GM21390 (cell line): ENCODE measurements around the gene MMP21.

Source experiments
- ATAC-seq: cut with Tn5 transposase; IDR thresholded peaks from one replicate; pipeline ENCODE4 v1.9.1; 2021; ENCODE audit not compliant: unreplicated experiment

Gene MMP21, protein sequence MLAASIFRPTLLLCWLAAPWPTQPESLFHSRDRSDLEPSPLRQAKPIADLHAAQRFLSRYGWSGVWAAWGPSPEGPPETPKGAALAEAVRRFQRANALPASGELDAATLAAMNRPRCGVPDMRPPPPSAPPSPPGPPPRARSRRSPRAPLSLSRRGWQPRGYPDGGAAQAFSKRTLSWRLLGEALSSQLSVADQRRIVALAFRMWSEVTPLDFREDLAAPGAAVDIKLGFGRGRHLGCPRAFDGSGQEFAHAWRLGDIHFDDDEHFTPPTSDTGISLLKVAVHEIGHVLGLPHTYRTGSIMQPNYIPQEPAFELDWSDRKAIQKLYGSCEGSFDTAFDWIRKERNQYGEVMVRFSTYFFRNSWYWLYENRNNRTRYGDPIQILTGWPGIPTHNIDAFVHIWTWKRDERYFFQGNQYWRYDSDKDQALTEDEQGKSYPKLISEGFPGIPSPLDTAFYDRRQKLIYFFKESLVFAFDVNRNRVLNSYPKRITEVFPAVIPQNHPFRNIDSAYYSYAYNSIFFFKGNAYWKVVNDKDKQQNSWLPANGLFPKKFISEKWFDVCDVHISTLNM

DNA sequence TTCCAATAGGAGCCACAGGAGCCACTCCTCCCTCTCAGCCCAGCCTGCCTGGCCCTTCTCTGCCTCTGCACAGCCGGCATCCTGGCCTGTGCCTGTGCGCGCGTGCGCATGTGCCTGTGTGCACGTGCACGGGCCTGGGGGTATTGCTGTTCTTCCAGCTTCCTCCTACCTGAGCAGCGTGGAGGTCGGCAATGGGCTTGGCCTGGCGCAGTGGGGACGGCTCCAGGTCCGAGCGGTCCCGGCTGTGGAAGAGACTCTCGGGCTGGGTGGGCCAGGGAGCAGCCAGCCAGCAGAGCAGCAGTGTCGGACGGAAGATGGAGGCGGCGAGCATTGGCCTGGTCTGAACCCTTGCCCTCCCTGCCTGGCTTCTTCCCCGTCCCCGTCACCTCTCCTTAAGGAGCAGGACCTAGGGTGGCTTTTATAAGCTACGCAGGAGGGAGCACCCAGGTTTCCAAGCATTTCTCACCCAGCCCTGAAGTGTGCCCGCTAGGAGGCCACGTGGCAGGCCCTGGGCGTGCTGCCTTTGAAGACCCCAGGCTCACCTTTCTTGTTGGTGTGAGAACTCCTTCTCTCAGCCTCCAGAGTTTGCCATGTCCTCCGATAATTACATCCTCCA, at the start of gene MMP21:
Gene MMP21, minus strand, starts transcription at position 331 of the 616 bp plus-strand sequence. Its CDS starts 0 bp downstream, at position 331.
- no peak for ATAC-seq

GRCh38 chr10:125824736-125825135, 49.1 kb upstream of the MMP21 start:
- no peak for ATAC-seq

DNA sequence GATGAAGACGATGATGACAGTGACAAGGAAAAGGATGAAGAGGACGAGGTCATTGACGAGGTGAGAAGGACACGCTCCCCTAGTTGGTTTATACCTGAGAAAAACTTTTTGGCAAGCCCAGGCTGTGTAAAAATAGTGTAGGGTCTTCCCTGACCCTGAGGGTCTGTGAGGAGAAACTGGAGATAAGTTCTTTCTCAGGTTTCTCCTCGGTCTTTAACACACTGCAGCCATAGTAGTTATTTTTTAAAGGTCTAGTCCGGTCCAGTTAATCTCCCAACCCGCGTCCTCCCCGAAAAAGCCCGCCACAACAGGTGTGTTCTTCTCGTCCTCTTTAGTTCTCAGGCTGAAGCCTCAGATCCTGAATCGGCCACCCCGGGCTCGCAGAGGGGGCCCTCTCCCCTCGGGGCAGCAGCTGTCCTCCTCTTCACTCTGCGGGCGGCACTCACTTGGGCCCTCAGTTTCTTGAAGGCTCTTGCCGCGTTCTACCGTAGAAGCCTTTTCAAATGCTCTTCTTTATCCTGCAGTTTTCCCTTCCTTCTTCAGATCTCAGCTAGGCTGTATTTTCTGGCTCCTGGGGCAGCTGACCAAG, 48.1 kb upstream of the MMP21 start:
- ATAC-seq, result peak; percentile 1

- peak; percentile 72 for ATAC-seq
Observed at GRCh38 chr10:125822878-125823662, 47.4 kb upstream of the MMP21 start, which contains the start of the genes BCCIP and UROS. BCCIP (plus strand) TSS chr10:125823546; CDS start chr10:125823558, 12 bp downstream. UROS (minus strand) TSS chr10:125823258; CDS start chr10:125816499, 6,759 bp downstream.

DNA sequence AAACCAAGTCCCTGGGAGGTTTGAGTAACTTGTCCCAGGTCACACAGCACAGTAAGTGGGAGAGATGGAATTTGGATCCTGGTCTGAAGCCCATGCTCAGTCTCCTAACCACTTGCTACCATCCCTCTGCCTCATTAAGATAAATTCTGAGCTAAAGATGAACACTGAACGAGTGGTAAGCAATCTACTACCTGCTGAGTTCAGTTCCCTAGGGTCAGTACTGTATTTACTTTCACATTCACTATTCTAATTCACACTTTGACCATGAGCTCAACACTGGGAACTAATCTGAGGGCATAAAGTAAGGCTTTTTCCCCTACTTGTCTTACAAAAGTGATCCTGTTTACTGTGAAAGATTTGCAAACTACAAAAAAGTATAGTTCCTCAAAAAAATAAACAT, 45.1 kb upstream of the MMP21 start:
- ATAC-seq, result peak; percentile 56

- ATAC-seq, result no peak
Observed at GRCh38 chr10:125817337-125817946, 41.8 kb upstream of the MMP21 start.

GRCh38 chr10:125816548-125816947, 40.9 kb upstream of the MMP21 start:
- ATAC-seq, result no peak

DNA sequence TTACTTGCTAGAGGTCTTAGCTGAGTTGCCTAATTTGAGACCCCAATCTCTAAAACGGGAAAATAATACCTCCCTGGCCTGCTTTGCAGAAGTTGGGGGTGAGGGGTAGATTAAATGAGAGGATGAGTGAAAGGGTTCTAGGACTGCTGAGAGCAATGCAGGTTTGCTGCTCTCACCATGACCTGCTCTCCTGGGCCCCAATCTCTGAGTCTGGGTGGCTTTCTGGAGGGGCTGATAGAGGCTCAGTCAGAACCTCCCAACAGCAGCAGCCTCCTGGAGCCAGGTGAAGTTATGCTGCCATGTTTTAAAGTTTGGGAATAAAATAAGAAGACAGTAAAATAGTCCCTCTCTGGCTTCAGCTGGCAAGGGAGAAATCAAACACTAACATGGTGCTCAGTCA, 40.1 kb upstream of the MMP21 start:
- ATAC-seq, result no peak

DNA sequence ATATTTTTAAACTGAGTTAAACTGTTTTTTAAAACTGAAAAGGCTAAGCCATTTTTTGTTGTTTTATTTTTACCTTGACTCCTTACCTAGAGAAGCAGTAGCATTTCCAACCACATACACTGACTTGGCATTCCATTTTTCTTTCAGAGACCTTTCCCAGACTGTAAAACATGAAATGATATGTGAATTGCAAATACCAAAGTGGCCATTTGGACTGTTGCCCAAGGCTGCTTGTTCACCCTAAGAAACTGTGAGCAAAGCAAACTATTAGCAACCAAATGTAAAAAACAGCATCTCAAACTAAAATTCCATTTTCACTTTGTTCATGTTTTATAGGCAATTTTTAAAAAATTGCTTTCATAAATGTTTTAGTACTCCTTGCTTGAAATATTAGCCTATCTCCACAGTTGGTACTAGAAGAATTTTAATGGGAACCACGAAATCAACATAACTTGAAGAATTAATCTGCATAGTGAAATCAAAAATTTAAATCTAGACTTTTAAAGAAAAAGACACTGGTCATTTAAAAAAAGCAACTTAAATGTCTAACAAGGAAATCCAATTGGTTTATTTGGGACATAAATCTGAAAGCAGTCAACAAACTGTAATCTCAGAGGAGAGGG, 36.6 kb upstream of the MMP21 start:
- no peak for ATAC-seq

DNA sequence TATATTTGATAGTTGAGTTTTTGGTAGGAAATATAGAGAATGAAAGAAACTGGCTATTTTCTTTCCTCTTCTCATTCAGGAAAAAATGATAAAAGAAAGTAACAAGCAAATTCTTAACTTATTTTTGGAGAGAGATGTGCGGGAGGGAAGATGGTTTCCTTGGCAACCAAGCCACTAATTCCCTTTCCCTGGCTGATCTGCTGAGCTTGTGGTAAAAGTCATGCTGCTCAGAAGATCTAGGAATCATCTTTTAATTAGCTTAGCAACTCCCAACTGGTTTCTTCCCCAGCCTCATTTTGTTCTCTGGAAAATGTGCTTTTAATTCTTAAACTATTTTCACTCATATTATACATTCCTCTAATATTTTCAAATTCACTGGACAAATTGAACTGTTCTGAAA, 35.6 kb upstream of the MMP21 start:
- no peak for ATAC-seq

- no peak for ATAC-seq
Observed at GRCh38 chr10:125808047-125808446, 32.4 kb upstream of the MMP21 start.

DNA sequence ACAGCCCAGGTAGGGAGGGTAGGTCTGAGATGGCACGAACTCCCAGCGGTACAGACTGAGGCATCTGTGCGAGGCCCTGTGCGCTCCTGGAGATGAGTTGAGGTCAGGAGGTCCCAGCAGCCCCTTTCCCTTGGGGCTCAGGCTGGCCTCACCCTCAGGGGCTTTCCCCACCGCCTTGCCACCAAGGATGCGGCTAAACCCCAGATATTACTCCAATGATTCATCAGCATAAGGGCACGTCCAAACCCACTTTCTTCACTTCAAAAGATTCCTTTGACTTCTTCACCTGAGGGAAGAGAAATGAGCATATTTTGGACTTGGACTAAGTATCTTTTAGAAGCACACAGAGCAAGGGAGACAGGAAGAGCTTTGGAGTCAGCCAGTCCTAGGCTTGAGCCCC, 27.1 kb upstream of the MMP21 start:
- ATAC-seq, result no peak

DNA sequence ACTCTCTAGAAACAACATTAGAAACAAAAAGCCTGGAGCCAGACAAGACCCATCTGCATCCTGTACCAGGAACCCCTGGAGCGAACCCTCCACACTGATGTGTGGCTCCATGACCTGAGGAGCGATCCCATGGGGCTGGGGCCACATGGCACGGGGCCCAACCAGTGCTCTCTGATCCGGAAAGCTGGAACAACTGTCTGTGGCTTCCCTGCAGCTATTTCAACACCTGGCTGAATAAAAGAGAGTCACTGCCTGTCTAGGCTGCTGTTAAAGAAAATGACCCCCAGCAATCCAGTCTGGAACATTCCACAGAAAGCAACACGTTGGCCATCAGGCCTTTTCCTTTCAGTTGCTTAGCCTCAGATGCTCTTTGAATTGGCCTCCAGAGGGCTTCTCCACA, 26.5 kb upstream of the MMP21 start:
- ATAC-seq, result no peak

- ATAC-seq, result no peak
Observed at GRCh38 chr10:125801574-125801973, 26.0 kb upstream of the MMP21 start.

- no peak for ATAC-seq
Observed at GRCh38 chr10:125799451-125800182, 24.0 kb upstream of the MMP21 start.

DNA sequence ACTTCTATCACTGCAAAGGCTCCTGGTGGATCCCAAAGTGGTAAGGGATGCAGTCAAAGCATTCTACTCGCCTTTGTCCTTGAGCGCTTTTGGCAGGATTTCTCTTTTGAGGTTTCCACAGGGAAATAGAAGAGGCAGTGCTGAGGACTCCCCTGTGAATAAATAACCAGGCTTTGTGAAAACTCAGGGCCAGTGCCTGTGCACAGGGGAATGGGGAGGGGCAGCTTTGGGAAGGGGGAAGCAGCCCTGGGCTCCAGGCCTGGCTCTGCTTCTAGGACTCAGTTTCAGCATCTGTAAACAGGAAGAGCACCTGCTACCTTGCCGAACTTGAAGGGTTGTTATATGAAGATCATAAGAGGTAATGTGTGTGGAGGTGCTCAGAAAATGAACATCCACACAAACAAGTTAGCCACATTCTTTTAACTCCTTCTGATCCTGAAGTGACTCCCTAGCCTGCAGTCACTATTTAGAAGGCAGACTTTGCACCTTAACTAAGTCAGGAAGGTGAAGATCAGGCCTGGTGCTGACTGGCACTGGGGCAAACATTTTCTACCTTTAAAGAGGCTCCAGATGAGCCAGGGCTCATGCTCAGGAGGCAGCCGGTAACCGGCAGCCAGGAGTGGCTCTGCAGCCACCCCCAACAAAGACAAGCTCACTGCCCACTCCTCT, 22.5 kb upstream of the MMP21 start:
- ATAC-seq, result no peak

DNA sequence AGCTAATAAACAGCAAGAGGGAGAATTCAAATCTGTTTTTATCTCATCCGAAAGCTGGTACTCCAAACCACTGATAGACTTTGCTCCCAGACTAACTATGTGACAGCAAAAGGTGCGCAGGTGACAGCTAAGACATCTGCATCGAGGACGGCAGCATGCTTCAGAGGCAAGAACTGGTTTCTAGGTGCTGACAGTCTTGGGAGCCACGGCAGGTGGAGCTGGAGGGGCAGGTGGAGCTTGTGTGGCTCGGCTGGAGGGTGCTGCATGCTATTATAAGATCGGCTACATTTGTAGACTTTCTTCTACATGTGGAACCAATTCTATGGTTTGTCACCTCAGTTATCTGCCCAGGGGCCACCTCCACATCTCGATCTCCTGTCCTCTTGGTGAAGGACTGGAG, 21.8 kb upstream of the MMP21 start:
- ATAC-seq, result no peak

DNA sequence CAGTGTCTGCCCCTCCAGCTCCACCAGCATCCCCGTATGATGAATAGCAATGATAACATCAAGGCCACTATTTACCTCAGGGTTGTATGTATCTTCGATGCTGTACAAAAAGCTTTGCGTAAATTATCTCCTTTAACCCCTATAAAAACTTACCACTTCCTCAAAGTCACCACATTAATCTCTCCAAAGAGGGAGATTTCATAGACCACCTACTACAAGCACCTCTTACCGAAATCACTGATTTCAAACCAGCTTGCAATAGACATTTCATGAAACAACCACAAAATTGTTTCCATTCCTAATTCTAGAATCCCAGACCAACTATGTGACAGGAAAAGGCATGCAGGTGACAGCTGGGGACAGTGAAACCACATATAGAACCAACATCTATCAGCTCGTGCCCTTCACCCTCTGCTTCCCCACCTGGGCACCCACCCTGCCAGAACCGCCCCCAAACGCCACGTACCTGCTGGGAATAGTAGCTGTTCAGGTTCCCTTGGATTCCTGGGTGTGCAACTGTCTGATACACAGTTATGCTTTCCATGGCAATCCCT, 20.1 kb upstream of the MMP21 start:
- ATAC-seq, result no peak
